Mucosa of stomach (tissue), 1 donor: ENCODE results near the gene NRDE2.
A peak's percentile ranks its signal among the peaks of the same experiment; 100 is the strongest.
"Not testable (repeated sequence)": the region's sequence is repeated elsewhere in the genome, so short reads cannot be mapped to it uniquely, and the experiment has no call there.

Experiments
- H3K27me3 ChIP-seq: one replicate; pipeline ENCODE4 v1.7.0; 2013; ENCODE audit warnings: mild to moderate bottlenecking, low read length; ENCODE audit not compliant: control insufficient read depth, insufficient read depth
- H3K36me3 ChIP-seq: one replicate; pipeline ENCODE4 v1.7.0; 2013; ENCODE audit warnings: low read length; ENCODE audit not compliant: control insufficient read depth, insufficient read depth
- H3K4me1 ChIP-seq: one replicate; pipeline ENCODE4 v1.7.0; 2013; ENCODE audit warnings: mild to moderate bottlenecking, low read length; ENCODE audit not compliant: control insufficient read depth, insufficient read depth
- H3K4me3 ChIP-seq: one replicate; pipeline ENCODE4 v1.7.0; 2013; ENCODE audit warnings: low read length
- H3K9ac ChIP-seq: one replicate; pipeline ENCODE4 v1.7.0; 2013; ENCODE audit warnings: mild to moderate bottlenecking, low read length, moderate library complexity
- H3K9me3 ChIP-seq: one replicate; pipeline ENCODE4 v1.7.0; 2013; ENCODE audit warnings: mild to moderate bottlenecking, low read length, moderate library complexity; ENCODE audit not compliant: control insufficient read depth
- donor health status: Pancreatic carcinoma.

Gene NRDE2

GRCh38 chr14:90274808-90275457, 56.8 kb downstream of the NRDE2 start:
- H3K9me3 ChIP-seq: no peaks in the 10 kb centered on the region
- no peak overlapping the region for H3K9ac ChIP-seq
- no peaks in the 10 kb centered on the region for H3K27me3 ChIP-seq
- no peaks in the 10 kb centered on the region for H3K4me1 ChIP-seq
- H3K36me3 ChIP-seq: no peaks in the 10 kb centered on the region
- H3K4me3 ChIP-seq: no peak overlapping the region

GRCh38 chr14:90274019-90274418, 57.7 kb downstream of the NRDE2 start:
- no peaks in the 10 kb centered on the region for H3K9me3 ChIP-seq
- H3K27me3 ChIP-seq: no peaks in the 10 kb centered on the region
- no peak overlapping the region for H3K4me3 ChIP-seq
- H3K36me3 ChIP-seq: no peaks in the 10 kb centered on the region
- no peak overlapping the region for H3K9ac ChIP-seq
- no peaks in the 10 kb centered on the region for H3K4me1 ChIP-seq

DNA sequence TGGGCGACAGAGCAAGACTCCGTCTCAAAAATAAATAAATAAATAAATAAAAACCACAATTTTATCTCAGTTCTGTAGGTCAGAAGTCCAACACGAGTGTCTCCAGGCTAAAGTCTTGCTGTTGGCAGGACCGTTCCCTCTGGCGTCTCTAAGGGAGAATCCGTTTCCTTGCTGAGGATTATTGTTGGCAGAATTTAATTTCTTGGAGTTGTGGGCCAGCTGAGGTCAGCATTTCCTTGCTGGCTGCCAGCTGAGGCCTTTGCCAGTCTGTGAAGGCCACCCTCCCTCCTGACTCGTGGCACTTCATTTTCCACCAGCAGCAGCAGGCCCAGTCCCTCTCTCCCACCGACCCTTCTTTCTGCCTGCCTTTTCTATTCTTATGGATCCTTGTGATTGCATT, 58.2 kb downstream of the NRDE2 start:
- Histone ChIP-seq H3K9me3 (no peaks in the 10 kb centered on the region), H3K27me3 (no peaks in the 10 kb centered on the region), H3K36me3 (peaks cover 1% of the 10 kb centered on the region), H3K9ac (no peak overlapping the region), H3K4me1 (no peaks in the 10 kb centered on the region), H3K4me3 (no peak overlapping the region)

DNA sequence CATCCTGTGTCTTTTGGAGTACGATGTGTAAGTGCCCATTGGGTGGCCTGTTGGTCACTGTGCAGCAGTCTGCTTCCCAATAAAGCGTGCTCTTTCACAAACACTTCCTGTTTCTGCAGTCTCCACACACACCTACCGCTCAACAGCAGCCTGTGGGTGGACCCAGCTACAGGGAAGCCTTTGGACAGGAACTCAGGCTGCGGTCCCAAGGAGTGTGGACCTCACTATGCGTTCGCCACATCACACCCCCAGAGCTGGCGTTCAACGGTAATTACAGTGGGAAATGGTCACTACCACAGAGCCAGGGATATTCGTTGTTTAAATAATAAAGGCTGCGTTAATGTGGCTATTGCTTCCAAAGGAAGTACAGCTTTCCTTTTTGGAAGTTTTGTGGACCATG, 59.2 kb downstream of the NRDE2 start:
- Histone ChIP-seq H3K4me1 (no peaks in the 10 kb centered on the region), H3K9ac (no peak overlapping the region), H3K36me3 (peaks cover 7% of the 10 kb centered on the region), H3K9me3 (no peaks in the 10 kb centered on the region), H3K4me3 (no peak overlapping the region), H3K27me3 (no peaks in the 10 kb centered on the region)

DNA sequence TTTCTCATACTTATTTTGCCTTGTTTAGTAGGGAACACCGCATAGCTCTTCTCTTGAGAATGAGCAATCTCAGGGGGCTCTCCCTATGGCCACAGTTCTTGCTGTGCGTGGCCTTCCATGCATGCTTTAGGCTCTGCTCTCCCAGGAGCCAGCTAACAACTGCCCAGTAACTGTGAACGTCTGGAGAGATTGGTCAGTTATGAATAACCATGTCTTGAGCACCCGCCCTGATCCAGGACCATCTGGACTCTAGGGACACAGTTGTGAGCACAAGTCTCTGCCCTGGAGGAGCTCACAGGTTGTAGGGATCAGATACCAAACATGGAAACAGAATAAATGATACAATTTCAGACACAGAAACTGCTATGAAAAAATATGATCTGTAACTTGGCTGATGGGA, 63.3 kb downstream of the NRDE2 start:
- no peaks in the 10 kb centered on the region for H3K9me3 ChIP-seq
- peaks cover 10% of the 10 kb centered on the region for H3K36me3 ChIP-seq
- H3K4me1 ChIP-seq: no peaks in the 10 kb centered on the region
- H3K4me3 ChIP-seq: no peak overlapping the region
- H3K27me3 ChIP-seq: no peaks in the 10 kb centered on the region
- no peak overlapping the region for H3K9ac ChIP-seq

DNA sequence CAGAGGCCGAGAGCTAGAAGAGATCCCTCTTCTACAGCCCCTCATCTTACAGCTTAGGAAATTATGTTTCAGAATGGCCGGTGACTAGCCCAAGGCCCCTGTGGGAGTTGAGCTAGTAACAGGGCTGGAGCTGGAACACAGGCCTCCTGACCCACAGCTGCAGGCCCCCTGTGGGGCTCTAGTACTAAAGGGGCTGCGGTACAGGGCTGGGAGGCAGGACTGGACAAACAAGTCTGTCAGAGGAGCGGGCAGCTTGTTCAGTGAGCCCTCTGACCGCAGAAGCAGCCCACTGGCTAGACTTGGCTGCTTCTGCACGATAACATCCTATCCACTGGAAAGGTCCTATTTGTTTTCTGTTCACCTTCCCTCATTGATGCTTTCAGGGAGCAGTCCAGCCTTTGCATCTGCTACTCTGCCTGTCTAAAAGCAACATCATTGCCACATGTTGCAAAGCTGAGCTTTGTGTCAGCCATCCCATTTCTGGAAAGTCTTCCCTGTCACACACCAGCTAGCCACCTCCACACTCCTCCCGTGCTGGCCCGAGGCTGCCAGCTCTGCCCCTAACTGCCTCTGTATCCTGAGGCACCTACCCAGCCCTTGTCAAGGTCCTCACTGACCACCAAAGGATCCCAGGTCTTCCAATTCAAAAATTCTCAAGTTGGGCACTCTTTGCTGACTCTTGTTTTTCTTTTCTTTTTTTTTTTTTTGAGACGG, 65.1 kb downstream of the NRDE2 start:
- H3K36me3 ChIP-seq: peaks cover 10% of the 10 kb centered on the region
- H3K4me3 ChIP-seq: no peak overlapping the region
- H3K4me1 ChIP-seq: no peaks in the 10 kb centered on the region
- H3K9me3 ChIP-seq: no peaks in the 10 kb centered on the region
- no peaks in the 10 kb centered on the region for H3K27me3 ChIP-seq
- H3K9ac ChIP-seq: no peak overlapping the region

DNA sequence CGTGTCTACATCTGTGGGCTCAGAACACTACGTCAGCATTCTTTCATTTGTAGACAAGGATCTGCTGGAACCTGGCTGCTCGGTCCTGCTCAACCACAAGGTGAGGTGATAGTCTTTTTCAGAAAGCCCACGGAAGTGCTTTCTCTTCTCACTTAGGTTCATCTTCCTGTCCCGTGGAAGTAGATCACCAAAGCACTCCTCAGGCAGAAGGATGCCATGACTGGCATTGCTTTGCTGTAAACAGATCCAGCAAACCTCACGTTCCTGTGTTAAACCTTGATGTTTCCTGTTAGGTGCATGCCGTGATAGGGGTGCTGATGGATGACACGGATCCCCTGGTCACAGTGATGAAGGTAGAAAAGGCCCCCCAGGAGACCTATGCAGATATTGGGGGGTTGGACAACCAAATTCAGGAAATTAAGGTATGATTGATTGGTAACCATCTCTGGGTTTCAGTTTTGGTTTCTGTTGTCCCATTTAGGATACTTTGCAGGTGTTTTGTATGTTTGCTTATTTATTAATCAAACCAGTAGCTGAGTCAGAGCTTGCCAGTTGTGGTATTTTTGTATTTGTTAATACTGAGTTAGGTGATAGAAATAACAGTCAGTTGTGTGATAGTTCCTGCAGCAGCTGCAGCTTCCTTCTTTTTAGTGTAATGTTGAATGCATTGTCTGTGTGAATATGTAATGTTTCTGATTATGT, 67.8 kb downstream of the NRDE2 start:
- Histone ChIP-seq H3K27me3 (no peaks in the 10 kb centered on the region), H3K4me3 (no peak overlapping the region), H3K9ac (no peak overlapping the region), H3K36me3 (peaks cover 10% of the 10 kb centered on the region), H3K4me1 (no peaks in the 10 kb centered on the region), H3K9me3 (no peaks in the 10 kb centered on the region)

DNA sequence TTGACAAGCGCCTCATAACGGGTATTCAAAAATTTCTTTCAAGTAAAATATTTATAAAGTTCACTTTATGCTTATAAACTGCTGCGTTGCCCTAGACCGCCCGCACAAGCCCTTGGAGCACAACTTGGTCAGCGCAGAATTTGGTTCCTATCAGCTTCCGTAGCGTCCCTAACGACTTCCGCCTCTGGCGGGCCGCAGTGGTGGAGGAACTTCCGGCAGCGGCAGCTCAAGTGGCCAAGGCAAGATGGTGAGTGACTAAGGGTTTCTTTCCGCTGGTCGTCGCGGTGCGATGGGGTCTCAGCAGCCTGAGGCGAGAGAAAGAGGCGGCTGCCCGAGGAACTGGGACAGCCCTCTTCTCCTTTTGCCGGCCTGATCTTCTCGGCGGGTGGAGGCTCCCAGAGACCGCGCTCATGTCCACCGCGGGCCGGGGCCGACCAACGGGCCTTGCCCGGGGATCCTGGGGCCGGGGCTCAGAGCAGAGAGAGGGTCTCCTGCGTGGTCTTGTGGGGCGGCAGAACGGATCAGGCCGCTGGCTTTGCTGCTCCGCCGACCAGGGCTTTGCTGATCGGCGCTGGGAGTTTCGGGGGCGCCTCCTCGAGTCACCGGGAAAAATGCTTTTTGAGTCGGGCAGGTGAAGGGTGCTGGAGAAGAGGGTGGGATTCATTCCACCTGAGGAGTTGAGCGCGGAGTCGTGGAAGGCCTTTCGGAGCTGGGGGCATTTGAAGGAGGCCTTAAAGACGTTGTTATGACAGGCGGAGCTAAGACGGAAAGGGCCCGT, 75.2 kb downstream of the NRDE2 start, which contains the start of gene PSMC1:
TSS of gene PSMC1 (plus strand) at position 200 of the 778 bp plus-strand sequence. CDS start at position 245, 45 bp downstream.
- Histone ChIP-seq H3K4me1 (peaks cover 8% of the 10 kb centered on the region), H3K27me3 (no peaks in the 10 kb centered on the region), H3K9me3 (no peaks in the 10 kb centered on the region), H3K36me3 (no peaks in the 10 kb centered on the region), H3K4me3 (peak within 1 kb of the TSS; percentile 85), H3K9ac (peak within 1 kb of the TSS; percentile 93)

DNA sequence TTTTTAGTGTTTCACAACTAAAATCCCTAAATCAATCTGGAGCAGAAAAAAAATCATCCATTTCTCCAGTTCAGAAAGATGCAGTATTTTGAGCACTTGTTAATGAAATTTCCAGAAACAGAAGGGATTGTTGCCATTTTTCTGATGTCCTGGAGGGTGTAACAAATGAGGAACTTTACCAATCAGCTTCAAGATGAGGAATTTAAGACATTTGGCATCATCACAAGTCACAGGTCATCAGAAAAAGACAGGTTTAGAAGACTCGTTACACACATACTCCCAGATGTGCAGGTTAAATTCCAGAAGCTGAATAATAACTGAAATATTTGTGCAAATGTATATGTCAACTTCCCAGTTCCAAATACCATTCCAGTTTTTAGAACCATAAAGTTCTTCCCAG, 75.9 kb downstream of the NRDE2 start:
- Histone ChIP-seq H3K4me3 (no peak overlapping the region), H3K9me3 (no peaks in the 10 kb centered on the region), H3K4me1 (peaks cover 8% of the 10 kb centered on the region), H3K27me3 (no peaks in the 10 kb centered on the region), H3K9ac (peak overlapping the region; percentile 93), H3K36me3 (no peaks in the 10 kb centered on the region)

- H3K27me3 ChIP-seq: no peaks in the 10 kb centered on the region
- no peaks in the 10 kb centered on the region for H3K36me3 ChIP-seq
- H3K9ac ChIP-seq: no peak overlapping the region
- H3K4me3 ChIP-seq: no peak overlapping the region
- peaks cover 8% of the 10 kb centered on the region for H3K4me1 ChIP-seq
- no peaks in the 10 kb centered on the region for H3K9me3 ChIP-seq
Measured at GRCh38 chr14:90253826-90254225, 77.9 kb downstream of the NRDE2 start.

DNA sequence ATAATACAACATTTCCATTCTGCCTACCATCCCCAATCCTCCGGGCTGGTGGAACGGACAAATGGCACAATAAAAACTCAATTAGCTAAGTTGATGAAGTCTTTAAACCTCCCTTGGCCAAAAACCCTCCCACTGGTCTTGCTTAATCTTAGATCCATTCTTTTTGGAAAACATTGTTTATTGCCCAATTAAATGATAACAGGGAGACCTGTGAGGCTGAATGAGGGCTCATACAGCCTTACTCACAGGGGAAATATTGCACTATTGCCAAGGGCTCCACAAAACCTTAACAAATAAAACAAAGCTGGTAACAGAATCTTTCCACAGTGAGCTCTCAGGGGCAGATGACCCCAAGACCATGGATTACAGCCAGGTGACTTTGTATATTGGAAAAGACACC, 83.1 kb downstream of the NRDE2 start:
- no peaks in the 10 kb centered on the region for H3K4me1 ChIP-seq
- no peaks in the 10 kb centered on the region for H3K36me3 ChIP-seq
- H3K9me3 ChIP-seq: no peaks in the 10 kb centered on the region
- no peak overlapping the region for H3K4me3 ChIP-seq
- no peak overlapping the region for H3K9ac ChIP-seq
- H3K27me3 ChIP-seq: no peaks in the 10 kb centered on the region

DNA sequence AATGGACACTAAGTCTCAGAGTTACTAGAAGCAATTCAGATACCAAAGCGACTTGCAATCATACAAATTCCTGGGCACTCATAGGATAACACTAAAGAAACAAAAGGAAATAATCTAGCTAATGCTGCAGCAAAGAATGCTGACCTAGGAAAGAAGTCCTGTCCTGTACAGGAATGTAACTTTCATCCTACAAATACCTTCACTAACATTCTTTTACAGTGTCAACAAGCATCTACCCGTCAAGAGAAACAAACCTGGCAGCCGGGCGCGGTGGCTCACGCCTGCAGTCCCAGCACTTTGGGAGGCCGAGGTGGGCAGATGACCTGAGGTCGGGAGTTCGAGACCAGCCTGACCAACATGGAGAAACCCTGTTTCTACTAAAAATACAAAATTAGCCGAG, 84.3 kb downstream of the NRDE2 start:
- H3K9me3 ChIP-seq, H3K4me1 ChIP-seq, H3K27me3 ChIP-seq, H3K36me3 ChIP-seq, H3K4me3 ChIP-seq, H3K9ac ChIP-seq: not testable (repeated sequence)
